ENCODE measurements around the gene HMGXB3. TPM values are rescaled to one million over a fixed set of nuclear protein-coding genes. Genes with fewer than 3 reads are reported as not detected.

The HMGXB3 gene
- total and polyA plus RNA-seq, 4 donors = 2.7 to 22.9 (median 11.0) TPM

DNA sequence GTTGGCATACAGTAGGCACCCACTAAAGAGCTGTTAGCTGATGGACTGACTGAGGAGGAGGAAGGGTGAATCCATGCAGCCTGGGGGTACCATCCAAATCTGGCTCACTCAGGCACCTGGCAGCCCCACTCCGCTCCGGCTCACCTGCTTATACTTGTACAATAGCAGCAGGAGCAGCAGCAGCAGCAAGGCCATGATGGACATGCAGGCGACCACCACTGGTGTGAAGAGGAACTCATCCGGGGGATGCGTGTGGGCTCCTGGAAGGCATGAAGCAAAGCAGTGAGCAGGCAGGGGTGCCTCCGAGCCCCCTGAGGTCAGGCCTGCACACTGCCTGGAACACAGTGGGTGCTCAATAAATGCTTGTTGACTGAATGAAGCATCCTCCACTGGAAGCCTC is 67.5 kb downstream of the HMGXB3 start:
- TF ChIP-seq MAX (IDR thresholded peaks at IDR 0.05) = no peak
- TF ChIP-seq JUND (IDR thresholded peaks at IDR 0.05) = no peak
- TF ChIP-seq FOXA2 (IDR thresholded peaks at IDR 0.05) = no peak
- TF ChIP-seq, protein P1, sequence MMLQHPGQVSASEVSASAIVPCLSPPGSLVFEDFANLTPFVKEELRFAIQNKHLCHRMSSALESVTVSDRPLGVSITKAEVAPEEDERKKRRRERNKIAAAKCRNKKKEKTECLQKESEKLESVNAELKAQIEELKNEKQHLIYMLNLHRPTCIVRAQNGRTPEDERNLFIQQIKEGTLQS (IDR thresholded peaks at IDR 0.05) = no peak
- no peak for TF ChIP-seq YY1 (IDR thresholded peaks at IDR 0.05)
- no peak for TF ChIP-seq HNF4A (conservative IDR thresholded peaks at IDR 0.05)
- TF ChIP-seq, protein P2, sequence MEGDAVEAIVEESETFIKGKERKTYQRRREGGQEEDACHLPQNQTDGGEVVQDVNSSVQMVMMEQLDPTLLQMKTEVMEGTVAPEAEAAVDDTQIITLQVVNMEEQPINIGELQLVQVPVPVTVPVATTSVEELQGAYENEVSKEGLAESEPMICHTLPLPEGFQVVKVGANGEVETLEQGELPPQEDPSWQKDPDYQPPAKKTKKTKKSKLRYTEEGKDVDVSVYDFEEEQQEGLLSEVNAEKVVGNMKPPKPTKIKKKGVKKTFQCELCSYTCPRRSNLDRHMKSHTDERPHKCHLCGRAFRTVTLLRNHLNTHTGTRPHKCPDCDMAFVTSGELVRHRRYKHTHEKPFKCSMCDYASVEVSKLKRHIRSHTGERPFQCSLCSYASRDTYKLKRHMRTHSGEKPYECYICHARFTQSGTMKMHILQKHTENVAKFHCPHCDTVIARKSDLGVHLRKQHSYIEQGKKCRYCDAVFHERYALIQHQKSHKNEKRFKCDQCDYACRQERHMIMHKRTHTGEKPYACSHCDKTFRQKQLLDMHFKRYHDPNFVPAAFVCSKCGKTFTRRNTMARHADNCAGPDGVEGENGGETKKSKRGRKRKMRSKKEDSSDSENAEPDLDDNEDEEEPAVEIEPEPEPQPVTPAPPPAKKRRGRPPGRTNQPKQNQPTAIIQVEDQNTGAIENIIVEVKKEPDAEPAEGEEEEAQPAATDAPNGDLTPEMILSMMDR (IDR thresholded peaks at IDR 0.05; ENCODE audit: low read depth, low read length, missing input control) = no peak
- TF ChIP-seq SP1 (IDR thresholded peaks at IDR 0.05) = no peak
- no peak for TF ChIP-seq RAD21 (IDR thresholded peaks at IDR 0.05)
- no peak for DNase-seq (ENCODE audit: low spot score)
- peaks cover 0 to 7% (median 0%) of the 10 kb centered on the region in 4 donors for H3K4me1 ChIP-seq (ENCODE audit: control insufficient read depth in 4 of 4, insufficient read depth in 4 of 4, low read length in 3 of 4)
- no peak overlapping the region for H3K9ac ChIP-seq (ENCODE audit: low read depth in 1 of 2, low read length in 2 of 2)
- H3K9me3 ChIP-seq (ENCODE audit: control insufficient read depth in 4 of 4, low read length in 3 of 4) = peaks cover 0 to 2% (median 0%) of the 10 kb centered on the region in 4 donors
- no peaks in the 10 kb centered on the region for H3K36me3 ChIP-seq (ENCODE audit: control insufficient read depth in 4 of 4, insufficient read depth in 3 of 4, low read depth in 1 of 4, low read length in 3 of 4)
- no peaks in the 10 kb centered on the region for H3K27me3 ChIP-seq (ENCODE audit: control insufficient read depth in 4 of 4, insufficient read depth in 4 of 4, low read length in 3 of 4)
- 97% methylated on average over 6 of the region's 6 CpGs for WGBS
- H3K27ac ChIP-seq (ENCODE audit: low read depth in 1 of 2, low read length in 2 of 2) = no peak overlapping the region
- no peak overlapping the region for H3K4me3 ChIP-seq (ENCODE audit: low read depth in 1 of 3, low read length in 3 of 3)

DNA sequence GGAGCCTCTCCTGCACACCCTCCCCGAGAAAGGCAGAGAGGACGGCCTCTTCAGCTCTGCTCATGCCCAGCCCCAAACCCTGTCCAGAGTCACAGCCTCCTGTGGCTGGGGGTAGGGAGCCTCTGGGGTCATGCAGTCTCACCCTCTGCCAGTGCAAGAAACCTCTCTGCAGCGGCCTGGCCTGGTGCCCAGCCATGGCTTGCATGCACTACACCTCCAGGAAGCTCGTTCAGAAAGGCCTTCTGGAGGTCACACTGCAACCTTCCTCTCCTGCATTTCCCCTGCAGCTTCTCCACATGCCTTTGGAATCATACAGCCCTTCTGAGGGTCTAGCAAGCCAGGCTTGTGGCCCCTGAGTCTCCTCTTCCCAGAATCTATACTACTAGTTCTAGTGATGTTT is 67.9 kb downstream of the HMGXB3 start:
- no peak overlapping the region for H3K4me3 ChIP-seq (ENCODE audit: low read depth in 1 of 3, low read length in 3 of 3)
- peaks cover 0 to 7% (median 0%) of the 10 kb centered on the region in 4 donors for H3K4me1 ChIP-seq (ENCODE audit: control insufficient read depth in 4 of 4, insufficient read depth in 4 of 4, low read length in 3 of 4)
- no peaks in the 10 kb centered on the region for H3K27me3 ChIP-seq (ENCODE audit: control insufficient read depth in 4 of 4, insufficient read depth in 4 of 4, low read length in 3 of 4)
- no peak overlapping the region for H3K27ac ChIP-seq (ENCODE audit: low read depth in 1 of 2, low read length in 2 of 2)
- no peak overlapping the region for H3K9ac ChIP-seq (ENCODE audit: low read depth in 1 of 2, low read length in 2 of 2)
- no peak for DNase-seq (ENCODE audit: low spot score)
- WGBS = 75% methylated on average over 4 of the region's 4 CpGs
- TF ChIP-seq RAD21 (IDR thresholded peaks at IDR 0.05) (no peak), REST (IDR thresholded peaks at IDR 0.05) (no peak), FOXA1 (IDR thresholded peaks at IDR 0.05) (no peak), FOXA2 (IDR thresholded peaks at IDR 0.05) (no peak), TAF1 (conservative IDR thresholded peaks at IDR 0.05) (no peak), SP1 (IDR thresholded peaks at IDR 0.05) (no peak), RXRA (IDR thresholded peaks at IDR 0.05) (no peak), EGR1 (IDR thresholded peaks at IDR 0.05; ENCODE audit: low read depth in 2 of 2) (no peak), HNF4A (conservative IDR thresholded peaks at IDR 0.05) (no peak), YY1 (IDR thresholded peaks at IDR 0.05) (no peak), HNF4G (IDR thresholded peaks at IDR 0.05) (no peak), MAX (IDR thresholded peaks at IDR 0.05) (no peak), GABPA (IDR thresholded peaks at IDR 0.05 in 1 of 2, conservative IDR thresholded peaks at IDR 0.05 in 1 of 2) (no peak), NR2F2 (IDR thresholded peaks at IDR 0.05) (no peak)
- TF ChIP-seq, protein P1 (IDR thresholded peaks at IDR 0.05) = no peak
- TF ChIP-seq, protein P2 (IDR thresholded peaks at IDR 0.05; ENCODE audit: low read depth, low read length, missing input control) = no peak
- TF ChIP-seq, protein P3, sequence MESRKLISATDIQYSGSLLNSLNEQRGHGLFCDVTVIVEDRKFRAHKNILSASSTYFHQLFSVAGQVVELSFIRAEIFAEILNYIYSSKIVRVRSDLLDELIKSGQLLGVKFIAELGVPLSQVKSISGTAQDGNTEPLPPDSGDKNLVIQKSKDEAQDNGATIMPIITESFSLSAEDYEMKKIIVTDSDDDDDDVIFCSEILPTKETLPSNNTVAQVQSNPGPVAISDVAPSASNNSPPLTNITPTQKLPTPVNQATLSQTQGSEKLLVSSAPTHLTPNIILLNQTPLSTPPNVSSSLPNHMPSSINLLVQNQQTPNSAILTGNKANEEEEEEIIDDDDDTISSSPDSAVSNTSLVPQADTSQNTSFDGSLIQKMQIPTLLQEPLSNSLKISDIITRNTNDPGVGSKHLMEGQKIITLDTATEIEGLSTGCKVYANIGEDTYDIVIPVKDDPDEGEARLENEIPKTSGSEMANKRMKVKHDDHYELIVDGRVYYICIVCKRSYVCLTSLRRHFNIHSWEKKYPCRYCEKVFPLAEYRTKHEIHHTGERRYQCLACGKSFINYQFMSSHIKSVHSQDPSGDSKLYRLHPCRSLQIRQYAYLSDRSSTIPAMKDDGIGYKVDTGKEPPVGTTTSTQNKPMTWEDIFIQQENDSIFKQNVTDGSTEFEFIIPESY (IDR thresholded peaks at IDR 0.05) = no peak
- peaks cover 0 to 6% (median 0%) of the 10 kb centered on the region in 4 donors for H3K9me3 ChIP-seq (ENCODE audit: control insufficient read depth in 4 of 4, low read length in 3 of 4)
- no peaks in the 10 kb centered on the region for H3K36me3 ChIP-seq (ENCODE audit: control insufficient read depth in 4 of 4, insufficient read depth in 3 of 4, low read depth in 1 of 4, low read length in 3 of 4)
